Putamen (tissue), 1 donor: ENCODE results near the gene ZNF672.
"Not testable (repeated sequence)": the region's sequence is repeated elsewhere in the genome, so short reads cannot be mapped to it uniquely, and the experiment has no call there.

Source experiments
- DNase-seq: peaks from one replicate; pipeline ENCODE4 v3.0.0-alpha.2; 2016; ENCODE audit warnings: low spot score

ZNF672 gene

DNA sequence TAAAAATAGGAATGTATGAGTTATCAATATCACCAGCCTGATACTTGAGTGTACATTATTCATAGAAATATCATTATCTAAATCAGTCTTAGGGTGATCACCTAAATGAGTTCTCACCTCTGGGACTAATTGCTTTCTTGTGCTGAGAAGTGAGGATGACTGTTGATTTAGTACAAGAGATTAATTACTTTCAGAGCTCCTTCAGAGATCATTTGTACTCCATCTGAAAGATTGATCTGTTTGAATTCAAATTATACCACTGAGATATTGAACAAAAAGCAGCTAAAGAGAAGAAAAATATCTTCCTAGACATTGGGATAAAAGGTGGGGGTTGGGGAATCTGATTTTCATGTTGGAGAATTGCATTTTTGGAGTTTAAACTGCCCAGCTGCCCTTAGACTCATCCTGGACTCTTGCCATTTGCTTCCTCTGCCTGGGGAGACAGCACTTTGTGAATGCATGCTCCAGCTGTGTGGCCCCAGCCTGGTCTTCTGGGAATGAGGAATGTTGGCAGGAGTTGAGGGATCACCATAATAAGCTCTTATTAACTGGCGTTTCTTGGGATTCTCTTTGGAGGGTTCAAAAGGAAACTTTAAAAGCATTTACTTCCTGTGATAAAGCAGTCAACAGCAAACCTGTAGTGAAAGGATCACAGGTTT is 48.3 kb downstream of the ZNF672 start:
- DNase-seq: no peak

DNA sequence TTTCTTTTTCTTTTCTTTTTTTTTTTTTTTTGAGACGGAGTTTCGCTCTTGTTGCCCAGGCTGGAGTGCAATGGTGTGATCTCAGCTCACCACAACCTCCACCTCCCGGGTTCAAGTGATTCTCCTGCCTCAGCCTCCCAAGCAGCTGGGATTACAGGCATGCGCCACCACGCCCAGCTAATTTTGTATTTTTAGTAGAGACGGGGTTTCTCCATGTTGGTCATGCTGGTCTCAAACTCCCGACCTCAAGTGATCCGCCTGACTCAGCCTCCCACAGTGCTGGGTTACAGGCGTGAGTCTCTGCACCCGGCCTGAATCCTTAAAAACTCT is 51.9 kb downstream of the ZNF672 start:
- not testable (repeated sequence) for DNase-seq

DNA sequence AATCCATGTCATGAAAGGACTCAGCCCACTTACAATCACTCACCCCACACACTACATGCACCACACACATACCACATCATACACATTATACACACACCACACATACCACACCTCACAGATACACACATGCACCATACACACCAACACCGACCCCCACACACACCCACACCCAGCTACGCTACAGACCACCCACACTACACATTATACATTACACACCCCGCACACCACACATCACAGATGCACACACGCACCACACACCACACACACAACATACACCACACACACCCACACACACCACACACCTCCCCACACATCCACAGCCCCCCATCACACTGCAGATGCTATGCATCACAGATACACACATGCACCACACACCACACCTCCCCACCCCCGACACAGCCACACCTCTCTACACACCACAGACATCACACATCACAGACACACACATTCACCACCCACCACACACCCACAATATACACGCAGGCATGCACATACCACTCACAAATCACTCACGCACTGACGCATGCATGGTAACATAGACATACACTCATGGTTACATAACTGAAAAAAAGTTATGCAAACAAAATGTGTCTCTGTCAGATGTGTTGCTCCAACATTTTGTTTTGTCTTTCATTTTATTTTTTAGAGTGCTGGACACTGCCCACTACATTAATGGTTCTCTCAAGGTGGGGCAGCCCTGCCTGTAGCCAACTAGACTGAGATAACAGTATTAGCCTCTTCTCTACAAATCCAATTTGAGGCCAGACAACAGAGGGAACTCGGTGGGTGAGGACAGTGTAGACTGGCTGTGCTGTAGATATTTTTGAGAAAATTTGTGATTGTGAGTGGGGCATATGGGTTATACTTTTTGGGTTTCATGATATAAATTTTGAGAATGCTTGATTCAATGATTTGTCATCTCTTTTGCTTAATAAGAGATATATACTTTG is 52.8 kb downstream of the ZNF672 start:
- no peak for DNase-seq

DNA sequence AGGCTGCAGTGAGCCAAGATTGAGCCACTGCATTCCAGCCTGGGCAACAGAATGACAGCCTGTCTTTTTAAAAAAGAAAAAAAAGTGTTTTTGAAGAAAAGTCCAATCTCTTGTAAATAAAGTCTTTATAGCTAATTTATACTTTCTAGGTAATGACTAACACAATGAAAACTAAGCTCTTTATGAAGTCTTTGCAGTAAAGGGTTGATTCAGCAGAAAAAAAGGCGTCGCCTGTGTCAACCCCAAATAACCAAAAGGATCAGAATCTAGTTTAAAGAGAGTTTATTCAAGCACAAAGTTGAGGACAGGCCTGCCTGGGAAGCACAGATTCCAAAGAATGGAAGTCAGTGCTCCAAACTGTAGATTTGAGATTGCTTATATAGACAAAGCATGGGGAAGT is 53.7 kb downstream of the ZNF672 start:
- DNase-seq: no peak

DNA sequence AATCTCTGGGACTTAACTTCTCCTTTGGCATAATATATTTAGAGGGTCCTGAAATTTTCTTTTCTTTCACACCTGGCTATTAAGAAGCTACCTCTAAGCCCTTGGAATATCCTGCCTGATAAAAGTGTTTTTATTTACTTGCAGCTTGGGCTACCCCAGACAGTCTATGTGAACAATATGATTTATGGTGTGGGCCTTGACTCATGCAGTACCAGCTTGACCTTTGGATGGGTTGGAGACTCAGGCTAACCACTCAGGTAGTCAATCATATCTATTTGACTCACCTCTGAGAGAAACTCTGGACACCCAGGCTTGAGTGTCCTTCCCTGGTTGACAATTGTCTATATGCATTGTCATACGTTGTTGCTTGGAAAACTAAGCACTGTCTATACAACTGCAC is 54.6 kb downstream of the ZNF672 start:
- no peak for DNase-seq

DNA sequence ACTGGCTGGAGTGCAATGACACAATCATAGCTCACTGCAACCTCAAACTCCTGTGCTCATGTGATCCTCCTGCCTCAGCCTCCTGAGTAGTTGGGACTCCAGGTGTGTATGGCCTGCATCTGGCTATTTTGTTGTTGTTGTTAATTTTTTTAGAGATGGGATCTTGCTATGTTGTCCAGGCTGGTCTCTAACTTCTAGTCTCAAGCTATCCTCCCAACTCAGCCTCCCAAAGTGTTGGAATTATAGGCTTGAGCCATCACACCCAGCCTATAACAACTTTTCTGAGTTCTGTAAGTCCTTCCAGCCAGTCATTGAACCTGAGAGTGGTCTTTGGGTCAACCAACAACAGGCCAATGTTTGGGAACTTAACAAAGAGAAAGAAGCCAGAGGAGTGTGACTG is 56.8 kb downstream of the ZNF672 start:
- no peak for DNase-seq

DNA sequence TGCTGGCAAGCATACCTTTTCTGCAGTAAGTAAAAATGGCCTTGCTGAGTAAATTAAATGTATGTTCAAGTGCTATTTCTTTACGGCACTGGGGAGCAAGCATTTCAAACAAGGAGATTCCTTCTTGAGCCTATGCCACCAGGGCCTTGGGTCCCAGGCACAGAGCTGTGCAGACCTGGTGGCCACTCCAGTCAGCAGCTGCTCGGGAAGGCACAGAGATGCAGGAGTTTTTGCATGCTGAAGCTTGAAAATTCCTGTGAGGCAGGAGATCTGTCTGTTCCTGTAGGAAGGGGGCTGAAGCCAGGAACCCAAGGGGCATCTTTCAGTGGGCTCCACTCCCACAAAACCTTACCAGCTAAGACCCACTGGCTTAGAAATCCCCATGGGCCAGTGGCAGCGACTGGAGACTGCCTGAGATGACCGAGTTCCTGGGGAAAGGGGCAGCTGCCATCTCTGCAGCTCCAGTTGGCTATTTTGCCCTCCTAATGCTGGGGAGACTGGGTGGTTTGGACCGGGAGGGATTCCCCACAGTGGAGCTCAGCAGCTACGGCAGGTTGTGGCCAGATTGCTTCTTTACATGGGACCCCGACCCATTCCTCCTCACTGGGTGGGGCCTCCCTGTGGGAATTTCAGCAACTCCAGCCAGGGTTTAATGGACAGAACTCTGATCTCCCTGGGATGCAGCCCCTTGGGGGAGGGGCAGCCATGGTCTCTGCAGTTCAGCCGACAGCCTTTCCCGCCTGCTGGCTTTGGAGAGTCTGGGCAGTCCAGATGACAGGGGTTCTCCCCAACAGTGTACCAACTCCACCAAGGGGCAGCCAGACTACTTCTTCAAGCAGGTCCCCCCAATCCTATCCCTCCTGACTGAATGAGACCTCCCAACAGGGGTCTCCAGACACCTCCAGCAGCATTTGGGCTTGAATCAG is 59.7 kb downstream of the ZNF672 start:
- no peak for DNase-seq
